Measurements from ENCODE around the gene DOCK1.

DNA sequence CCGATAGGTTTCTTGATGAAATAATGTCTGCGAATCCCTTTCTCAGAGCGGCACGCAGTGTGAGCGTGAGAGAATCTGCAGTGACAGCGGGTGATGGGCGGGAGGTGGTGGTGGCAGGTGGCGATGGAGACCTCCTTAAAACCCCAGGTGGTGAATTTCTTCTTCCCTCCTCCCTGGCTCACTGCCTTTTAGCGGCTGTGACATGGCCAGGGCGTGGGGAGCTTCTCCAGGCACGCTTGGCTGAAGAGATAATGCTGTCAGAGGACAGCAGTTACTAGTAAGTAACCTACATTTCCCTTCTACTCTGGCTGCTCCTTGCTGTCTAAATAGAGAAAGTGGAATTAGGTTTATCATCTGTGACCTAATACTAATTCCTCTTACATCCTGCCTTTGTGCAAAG, 432.6 kb downstream of the DOCK1 start:
- TF ChIP-seq, protein P1, sequence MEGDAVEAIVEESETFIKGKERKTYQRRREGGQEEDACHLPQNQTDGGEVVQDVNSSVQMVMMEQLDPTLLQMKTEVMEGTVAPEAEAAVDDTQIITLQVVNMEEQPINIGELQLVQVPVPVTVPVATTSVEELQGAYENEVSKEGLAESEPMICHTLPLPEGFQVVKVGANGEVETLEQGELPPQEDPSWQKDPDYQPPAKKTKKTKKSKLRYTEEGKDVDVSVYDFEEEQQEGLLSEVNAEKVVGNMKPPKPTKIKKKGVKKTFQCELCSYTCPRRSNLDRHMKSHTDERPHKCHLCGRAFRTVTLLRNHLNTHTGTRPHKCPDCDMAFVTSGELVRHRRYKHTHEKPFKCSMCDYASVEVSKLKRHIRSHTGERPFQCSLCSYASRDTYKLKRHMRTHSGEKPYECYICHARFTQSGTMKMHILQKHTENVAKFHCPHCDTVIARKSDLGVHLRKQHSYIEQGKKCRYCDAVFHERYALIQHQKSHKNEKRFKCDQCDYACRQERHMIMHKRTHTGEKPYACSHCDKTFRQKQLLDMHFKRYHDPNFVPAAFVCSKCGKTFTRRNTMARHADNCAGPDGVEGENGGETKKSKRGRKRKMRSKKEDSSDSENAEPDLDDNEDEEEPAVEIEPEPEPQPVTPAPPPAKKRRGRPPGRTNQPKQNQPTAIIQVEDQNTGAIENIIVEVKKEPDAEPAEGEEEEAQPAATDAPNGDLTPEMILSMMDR (IDR thresholded peaks at IDR 0.05), result no peak
- no peak for TF ChIP-seq POLR2A (IDR thresholded peaks at IDR 0.05)
